Mammary epithelial cell (primary cell): Measurements from ENCODE around the gene TBC1D24.

ENCODE experiments used
- CTCF ChIP-seq, 2 donors: IDR thresholded peaks in 1 of 2; conservative IDR thresholded peaks in 1 of 2; 2 replicates each; pipeline ENCODE4 v1.5.1; 2011 to 2012; ENCODE audit warnings: inconsistent platforms in 2 of 2, low read length in 2 of 2, mild to moderate bottlenecking in 2 of 2, control low read depth in 1 of 2, low read depth in 1 of 2; ENCODE audit not compliant: insufficient read depth in 1 of 2; ENCODE audit errors: extremely low read depth in 1 of 2
- EZH2 ChIP-seq: IDR thresholded peaks from 2 replicates; pipeline ENCODE4 v1.6.1; 2012; ENCODE audit warnings: low read length, inconsistent platforms, borderline replicate concordance

- no peak for TF ChIP-seq CTCF (conservative IDR thresholded peaks at IDR 0.05 in 1 of 2, IDR thresholded peaks at IDR 0.05 in 1 of 2; ENCODE audit: extremely low read depth in 1 of 2, insufficient read depth in 1 of 2, low read depth in 1 of 2, low read length in 2 of 2)
- no peak for TF ChIP-seq EZH2
Measured at GRCh38 chr16:2537451-2538379, 62.8 kb downstream of the TBC1D24 start, which contains the start of gene PDPK1.
